ENCODE results near the gene RAB15. TPM values are rescaled to one million over a fixed set of nuclear protein-coding genes. Genes with fewer than 3 reads are reported as not detected.

RAB15 gene
- total RNA-seq, 1 donor from 2014 or later: 8.3 TPM

- intact Hi-C loops (cut with DNase I): no loop called here
- no peak for DNase-seq (ENCODE audit: extremely low spot score in 2 of 2)
- H3K36me3 ChIP-seq: peaks cover 0 to 37% of the 10 kb centered on the region in 2 donors
- H3K9me3 ChIP-seq: no peaks in the 10 kb centered on the region
- no peak overlapping the region for H3K4me3 ChIP-seq
- no peak overlapping the region for H3K27ac ChIP-seq
- H3K27me3 ChIP-seq: no peaks in the 10 kb centered on the region
- TF ChIP-seq POLR2AphosphoS5 (IDR thresholded peaks at IDR 0.05; ENCODE audit: insufficient read depth in 1 of 2, low read depth in 1 of 2) (no peak), CTCF (IDR thresholded peaks at IDR 0.05) (no peak), POLR2A (IDR thresholded peaks at IDR 0.05) (no peak)
- no peaks in the 10 kb centered on the region for H3K4me1 ChIP-seq
Measured at GRCh38 chr14:65012353-65012752, 40.2 kb upstream of the RAB15 start.

- no peak for DNase-seq (ENCODE audit: extremely low spot score in 2 of 2)
- peaks cover 0 to 37% of the 10 kb centered on the region in 2 donors for H3K36me3 ChIP-seq
- H3K27me3 ChIP-seq: no peaks in the 10 kb centered on the region
- no peak for TF ChIP-seq POLR2A (IDR thresholded peaks at IDR 0.05)
- no peaks in the 10 kb centered on the region for H3K9me3 ChIP-seq
- no peaks in the 10 kb centered on the region for H3K4me1 ChIP-seq
- intact Hi-C loops (cut with DNase I): no loop called here
- no peak overlapping the region for H3K27ac ChIP-seq
- H3K4me3 ChIP-seq: no peak overlapping the region
Measured at GRCh38 chr14:65011538-65011937, 39.4 kb upstream of the RAB15 start.

- H3K4me1 ChIP-seq: no peaks in the 10 kb centered on the region
- no peak overlapping the region for H3K27ac ChIP-seq
- DNase-seq (ENCODE audit: extremely low spot score in 2 of 2): no peak
- no peaks in the 10 kb centered on the region for H3K9me3 ChIP-seq
- H3K4me3 ChIP-seq: no peak overlapping the region
- TF ChIP-seq POLR2A (IDR thresholded peaks at IDR 0.05): no peak
- no peak for TF ChIP-seq CTCF (IDR thresholded peaks at IDR 0.05)
- TF ChIP-seq POLR2AphosphoS5 (IDR thresholded peaks at IDR 0.05; ENCODE audit: insufficient read depth in 1 of 2, low read depth in 1 of 2): no peak
- intact Hi-C loops (cut with DNase I): no loop called here
- H3K36me3 ChIP-seq: peaks cover 0 to 34% of the 10 kb centered on the region in 2 donors
- H3K27me3 ChIP-seq: no peaks in the 10 kb centered on the region
Measured at GRCh38 chr14:65010211-65010931, 38.2 kb upstream of the RAB15 start.

GRCh38 chr14:65007202-65007601 is 35.1 kb upstream of the RAB15 start:
- intact Hi-C loops (cut with DNase I): no loop called here
- peaks cover 0 to 14% of the 10 kb centered on the region in 2 donors for H3K36me3 ChIP-seq
- no peaks in the 10 kb centered on the region for H3K9me3 ChIP-seq
- DNase-seq (ENCODE audit: extremely low spot score in 2 of 2): no peak
- no peaks in the 10 kb centered on the region for H3K27me3 ChIP-seq
- no peaks in the 10 kb centered on the region for H3K4me1 ChIP-seq
- no peak overlapping the region for H3K4me3 ChIP-seq
- no peak overlapping the region for H3K27ac ChIP-seq
- TF ChIP-seq POLR2A (IDR thresholded peaks at IDR 0.05) (no peak), CTCF (IDR thresholded peaks at IDR 0.05) (no peak), POLR2AphosphoS5 (IDR thresholded peaks at IDR 0.05; ENCODE audit: insufficient read depth in 1 of 2, low read depth in 1 of 2) (no peak)

GRCh38 chr14:65006261-65006721 is 34.2 kb upstream of the RAB15 start:
- intact Hi-C loops (cut with DNase I): no loop called here
- no peak for TF ChIP-seq CTCF (IDR thresholded peaks at IDR 0.05)
- Histone ChIP-seq H3K4me1 (no peaks in the 10 kb centered on the region), H3K27ac (no peak overlapping the region), H3K36me3 (peaks cover 0 to 11% of the 10 kb centered on the region in 2 donors), H3K27me3 (no peaks in the 10 kb centered on the region), H3K4me3 (no peak overlapping the region), H3K9me3 (no peaks in the 10 kb centered on the region)
- DNase-seq (ENCODE audit: extremely low spot score in 2 of 2): no peak
